Left hindlimb (tissue), 1 donor: ENCODE measurements around the gene FAAP24.
"Not testable (repeated sequence)": the region's sequence is repeated elsewhere in the genome, so short reads cannot be mapped to it uniquely, and the experiment has no call there.

Experiments used
- DNase-seq: peaks from one replicate; pipeline ENCODE4 v3.0.0-alpha.2; 2018

The FAAP24 gene, protein sequence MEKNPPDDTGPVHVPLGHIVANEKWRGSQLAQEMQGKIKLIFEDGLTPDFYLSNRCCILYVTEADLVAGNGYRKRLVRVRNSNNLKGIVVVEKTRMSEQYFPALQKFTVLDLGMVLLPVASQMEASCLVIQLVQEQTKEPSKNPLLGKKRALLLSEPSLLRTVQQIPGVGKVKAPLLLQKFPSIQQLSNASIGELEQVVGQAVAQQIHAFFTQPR

DNA sequence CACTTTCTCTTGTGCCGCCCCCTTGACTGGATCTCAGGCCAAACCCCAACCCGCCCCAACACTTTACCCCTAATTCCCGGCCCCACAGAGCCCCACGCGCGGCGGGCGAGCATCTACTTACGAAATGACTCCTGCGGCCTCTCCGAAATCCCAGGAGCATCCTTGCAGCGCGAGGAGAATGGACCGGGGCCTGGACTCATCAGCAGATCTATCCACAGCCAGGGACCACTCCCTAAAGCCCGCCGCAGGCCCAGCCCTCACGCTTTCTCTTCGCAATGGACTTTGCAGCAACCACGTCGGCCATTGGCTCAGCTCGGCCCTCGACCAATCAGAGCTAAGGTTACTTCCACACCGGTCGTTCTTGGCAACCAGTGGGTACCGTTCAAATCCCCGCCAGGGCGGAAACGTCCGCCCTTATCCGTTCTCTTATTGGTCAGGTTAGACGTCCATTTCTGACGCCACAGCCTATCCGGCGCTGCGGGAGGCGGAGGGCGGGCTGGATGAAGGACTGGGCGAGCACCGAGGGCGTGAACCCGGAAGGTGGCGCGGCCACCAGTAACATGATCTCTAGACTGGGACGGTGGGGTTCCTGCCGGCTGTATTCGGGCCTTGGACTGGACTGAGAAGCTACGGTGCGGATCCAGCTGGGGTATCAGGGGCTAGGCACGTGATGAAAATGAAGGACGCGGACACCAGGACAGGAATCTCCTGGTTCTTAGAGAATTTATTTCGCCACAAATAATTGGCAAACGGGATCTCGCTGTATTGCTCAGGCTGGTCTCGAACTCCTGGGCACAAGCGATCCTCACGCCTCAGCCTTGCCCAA lies at the start of gene FAAP24, which contains the start of gene CEP89:
FAAP24 (plus strand) TSS at position 528 of the 826 bp plus-strand sequence. CDS start 955 bp downstream, outside the sequence.
CEP89 (minus strand) TSS at position 244 of the 826 bp plus-strand sequence; CDS start at position 160, 84 bp downstream.
- peak; percentile 99 for DNase-seq

DNA sequence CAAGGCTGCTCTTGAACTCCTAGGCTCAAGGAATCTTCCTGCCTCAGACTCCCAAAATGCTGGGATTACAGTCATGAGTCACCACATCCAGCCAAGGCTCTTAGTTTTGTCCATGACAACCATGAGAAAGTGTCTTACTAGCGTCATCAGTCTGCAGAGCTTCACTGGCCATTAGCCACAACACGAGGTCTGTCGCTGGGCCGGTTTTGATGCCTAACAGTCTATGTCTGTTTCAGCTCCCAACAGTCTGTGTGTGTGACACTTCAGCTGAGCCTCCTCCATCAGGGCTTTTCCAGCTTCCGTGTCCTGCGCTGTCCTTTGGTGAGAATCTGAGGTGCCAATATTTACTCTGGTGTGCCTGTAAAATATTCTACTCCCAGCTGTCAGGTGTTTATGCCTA lies 47.8 kb upstream of the FAAP24 start:
- DNase-seq = no peak

GRCh38 chr19:32928806-32929205 lies 43.2 kb upstream of the FAAP24 start:
- no peak for DNase-seq

DNA sequence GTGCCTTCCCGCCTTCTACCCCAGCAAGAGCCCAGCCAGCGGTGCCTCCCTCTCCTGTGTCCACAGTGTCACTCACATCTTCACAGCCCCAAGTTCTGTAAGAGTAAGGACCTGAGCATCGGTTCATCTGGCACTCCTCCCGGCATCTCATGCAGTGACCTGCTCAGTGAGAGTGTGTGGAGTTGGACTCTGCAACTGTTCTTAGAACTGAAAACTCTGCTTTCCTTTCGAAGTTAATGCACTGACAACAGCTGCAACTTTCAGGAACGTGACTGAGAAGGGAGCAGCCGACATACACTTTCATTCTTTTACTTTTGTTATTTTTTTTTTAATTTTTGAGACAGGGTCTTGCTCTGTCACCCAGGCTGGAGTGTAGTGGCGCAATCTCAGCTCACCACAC lies 41.5 kb upstream of the FAAP24 start:
- no peak for DNase-seq

DNA sequence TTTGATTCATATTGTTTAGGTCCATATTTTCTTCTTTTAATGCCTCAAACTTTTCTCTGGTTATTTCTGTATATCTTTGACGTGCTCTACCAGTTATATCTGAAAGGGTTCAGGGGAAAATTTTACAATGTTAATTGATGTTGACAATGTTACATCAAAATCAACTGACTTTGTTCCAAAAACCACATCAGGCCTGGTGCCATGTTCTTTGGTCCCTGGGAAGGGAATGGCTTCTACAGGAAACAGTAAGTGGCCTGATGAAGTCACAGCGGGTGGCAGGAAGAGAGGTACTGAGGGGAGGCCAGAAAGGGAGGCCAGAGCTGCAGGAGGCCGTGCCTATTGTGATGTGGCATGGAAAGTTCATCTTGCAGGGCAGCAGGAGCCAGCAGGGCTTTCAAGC lies 38.5 kb upstream of the FAAP24 start:
- no peak for DNase-seq

DNA sequence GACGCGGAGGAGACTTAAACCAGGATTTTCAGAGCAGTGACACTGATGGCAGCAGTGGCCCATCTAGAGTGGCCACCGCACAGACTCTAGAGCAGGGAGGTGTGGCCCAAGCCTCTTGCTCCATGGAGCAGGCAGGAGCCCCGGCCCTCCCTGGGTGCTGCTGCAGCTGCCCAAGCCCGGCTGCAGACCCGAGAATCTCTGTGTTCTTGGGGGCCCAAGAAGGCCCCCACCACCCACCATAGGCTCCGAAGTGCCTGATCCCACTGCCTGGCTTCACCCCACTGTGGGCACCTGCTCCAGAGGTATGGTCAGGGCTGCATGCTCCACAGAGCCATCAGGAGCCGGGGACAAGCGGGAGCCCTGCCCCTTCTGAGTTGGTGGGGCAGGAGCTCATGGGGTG lies 36.4 kb upstream of the FAAP24 start:
- no peak for DNase-seq

GRCh38 chr19:32936065-32936464 lies 36.0 kb upstream of the FAAP24 start:
- no peak for DNase-seq

DNA sequence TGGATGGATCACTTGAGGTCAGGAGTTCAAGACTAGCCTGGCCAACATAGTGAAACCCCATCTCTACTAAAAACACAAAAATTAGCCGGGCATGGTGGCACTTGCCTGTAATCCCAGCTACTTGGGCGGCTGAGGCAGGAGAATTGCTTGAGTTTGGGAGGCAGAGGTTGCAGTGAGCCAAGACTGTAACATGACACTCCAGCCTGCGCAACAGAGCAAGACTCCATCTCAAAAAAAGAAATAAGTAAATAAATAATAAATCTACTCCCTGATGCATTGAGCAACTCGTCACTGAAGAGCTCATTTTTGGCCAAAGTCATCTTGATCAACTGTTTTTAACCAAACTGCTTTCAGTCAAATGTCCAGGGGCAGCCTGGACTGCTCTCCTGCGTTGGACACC lies 30.8 kb upstream of the FAAP24 start:
- DNase-seq = not testable (repeated sequence)

DNA sequence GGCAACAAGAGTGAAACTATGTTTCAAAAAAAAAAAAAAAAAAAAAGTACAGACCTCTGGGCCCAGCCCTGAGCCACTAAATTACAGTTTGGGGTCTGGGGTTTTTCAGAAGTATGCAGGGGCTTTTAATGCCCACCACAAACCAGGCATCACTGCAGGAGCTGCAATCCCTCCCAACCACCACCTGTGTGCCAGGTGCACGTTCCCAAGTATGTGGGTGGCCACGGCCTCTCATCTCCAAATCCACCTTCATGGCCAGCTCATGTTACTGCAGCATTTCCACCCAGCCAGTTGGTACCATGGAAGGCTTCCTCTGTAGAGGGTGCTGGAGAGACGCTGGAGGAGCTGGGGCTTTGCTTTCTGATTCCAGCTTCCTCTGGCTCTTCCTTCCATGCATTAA lies 26.8 kb upstream of the FAAP24 start:
- DNase-seq = no peak

DNA sequence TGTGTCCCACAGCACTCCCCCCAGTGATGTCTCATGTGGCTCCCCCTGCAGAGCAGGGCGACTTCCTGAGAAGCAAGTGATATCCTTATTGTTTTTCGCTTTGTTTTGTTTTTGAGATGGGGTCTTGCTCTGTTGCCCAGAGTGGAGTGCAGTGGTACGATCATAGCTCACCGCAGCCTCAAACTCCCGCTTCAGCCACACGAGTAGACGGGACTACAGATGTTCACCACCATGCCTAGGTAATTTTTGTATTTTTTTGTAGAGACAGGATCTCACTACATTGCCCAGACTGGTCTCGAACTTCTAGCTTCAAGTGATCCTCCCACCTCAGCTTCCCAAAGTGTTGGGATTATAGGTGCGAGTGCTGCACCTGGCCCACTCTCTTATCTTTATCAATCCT lies 5.3 kb upstream of the FAAP24 start:
- DNase-seq = no peak

GRCh38 chr19:32969549-32969948 lies 2.5 kb upstream of the FAAP24 start:
- no peak for DNase-seq

DNA sequence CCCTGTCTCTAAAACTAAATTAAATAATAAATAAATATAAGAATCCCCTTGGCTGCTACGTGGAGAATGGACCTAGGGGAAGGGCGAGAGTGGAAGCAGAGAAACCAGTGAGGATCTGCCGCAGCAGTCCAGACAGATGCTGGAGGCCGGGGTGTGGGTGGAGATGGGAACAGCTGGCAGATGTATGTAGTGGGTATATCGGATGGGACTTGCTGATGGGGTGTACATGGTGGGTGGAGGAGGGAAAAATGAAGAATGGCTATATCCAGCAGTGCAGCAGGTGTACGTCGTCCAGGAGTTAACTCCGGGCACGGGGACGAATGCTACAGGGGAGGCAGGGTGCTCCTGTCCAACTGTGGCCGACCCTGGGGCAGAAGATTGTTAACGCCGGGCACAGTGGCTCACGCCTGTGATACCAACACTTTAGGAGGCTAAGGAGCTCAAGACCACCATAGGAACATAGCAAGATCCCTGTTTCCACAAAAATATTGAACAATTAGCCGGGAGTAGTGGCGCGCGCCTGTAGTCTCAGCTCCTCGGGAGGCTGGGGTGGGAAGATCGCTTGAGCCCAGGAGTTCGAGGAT lies 938 bp upstream of the FAAP24 start:
- DNase-seq = no peak

DNA sequence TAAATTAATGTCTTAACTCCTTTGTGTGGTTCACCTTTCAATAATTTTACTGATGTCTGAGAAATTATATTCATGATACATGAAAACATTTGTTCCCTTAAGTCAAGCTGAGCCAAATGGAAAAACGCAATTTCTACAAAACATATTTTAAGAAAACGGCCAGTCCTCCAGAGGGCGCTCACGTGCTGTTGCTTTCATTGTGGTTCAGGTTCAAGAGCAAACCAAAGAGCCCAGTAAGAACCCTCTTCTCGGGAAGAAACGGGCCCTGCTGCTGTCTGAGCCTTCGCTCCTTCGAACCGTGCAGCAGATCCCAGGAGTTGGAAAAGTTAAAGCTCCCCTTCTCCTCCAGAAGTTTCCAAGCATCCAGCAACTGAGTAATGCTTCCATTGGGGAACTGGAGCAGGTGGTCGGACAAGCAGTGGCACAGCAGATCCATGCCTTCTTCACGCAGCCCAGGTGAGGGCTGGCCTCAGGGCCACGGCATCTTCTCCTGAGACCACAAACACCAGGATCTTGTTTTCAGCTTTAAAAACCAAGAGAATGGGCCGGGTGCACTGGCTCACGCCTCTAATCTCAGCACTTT lies 4.3 kb downstream of the FAAP24 start:
- DNase-seq = peak; percentile 30

GRCh38 chr19:32977280-32977679 lies 5.2 kb downstream of the FAAP24 start:
- DNase-seq = no peak

- DNase-seq = not testable (repeated sequence)
These were observed 5.8 kb downstream of the FAAP24 start for GRCh38 chr19:32977813-32978212.

DNA sequence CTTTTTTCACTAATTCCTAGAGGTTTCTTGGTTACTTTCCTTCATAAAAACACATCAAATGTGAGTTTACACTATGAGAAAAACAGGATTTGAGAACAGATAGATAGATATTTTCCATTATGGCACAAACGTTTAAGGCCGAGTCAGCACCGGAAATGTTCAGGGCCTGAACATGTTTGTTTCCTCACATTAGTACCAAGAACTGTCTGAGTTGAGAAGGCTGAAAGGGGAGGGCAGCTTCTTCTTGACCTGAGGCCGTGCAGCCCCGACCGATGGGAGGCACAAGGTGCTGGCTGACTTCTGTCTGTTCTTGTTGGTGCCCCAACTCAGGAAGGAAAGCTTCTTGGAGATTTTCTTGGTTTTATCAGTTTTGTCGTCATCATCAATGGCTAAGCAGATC lies 7.8 kb downstream of the FAAP24 start:
- not testable (repeated sequence) for DNase-seq

DNA sequence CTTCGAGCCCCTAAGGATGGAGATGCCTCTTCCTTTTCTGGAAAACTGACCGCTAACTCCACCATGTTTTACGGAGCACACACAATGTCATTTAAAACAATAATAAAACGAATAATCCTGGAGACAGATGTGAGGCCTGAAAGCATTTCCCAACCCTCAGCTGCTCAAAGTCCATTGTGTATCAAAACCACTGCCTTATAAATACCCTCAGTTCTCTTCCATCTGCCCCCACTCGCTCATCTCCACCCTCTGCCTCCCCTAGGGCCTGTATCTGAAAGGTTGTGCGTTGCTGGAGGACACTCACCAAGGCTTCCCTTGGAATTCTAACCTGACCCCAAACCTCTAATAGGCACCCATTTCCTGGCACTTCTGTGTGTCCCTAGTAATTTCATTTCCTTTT lies 10.4 kb downstream of the FAAP24 start:
- not testable (repeated sequence) for DNase-seq

- DNase-seq = not testable (repeated sequence)
These were observed 16.2 kb downstream of the FAAP24 start for GRCh38 chr19:32988254-32988653.

- no peak for DNase-seq
These were observed 16.7 kb downstream of the FAAP24 start for GRCh38 chr19:32988724-32989123.

DNA sequence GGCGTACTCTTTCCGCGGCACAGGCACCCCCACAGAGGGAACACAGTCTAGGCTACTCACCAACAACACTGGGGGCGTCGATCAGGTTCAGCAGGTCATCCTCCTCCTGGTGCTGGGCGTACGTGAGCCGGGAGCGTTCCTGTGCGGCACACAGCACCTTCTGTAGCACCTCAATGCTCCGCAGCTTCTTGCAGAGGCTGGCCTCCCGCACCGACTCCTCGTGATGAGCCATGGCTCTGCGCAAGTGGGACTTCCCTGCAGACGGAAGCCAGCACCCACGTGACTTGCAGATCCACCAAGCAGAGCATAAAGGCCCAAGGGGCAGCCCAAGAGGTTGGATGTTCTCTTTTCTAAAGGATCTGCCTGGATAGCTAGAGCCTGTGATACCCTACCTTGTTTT lies 23.9 kb downstream of the FAAP24 start:
- DNase-seq = not testable (repeated sequence)

DNA sequence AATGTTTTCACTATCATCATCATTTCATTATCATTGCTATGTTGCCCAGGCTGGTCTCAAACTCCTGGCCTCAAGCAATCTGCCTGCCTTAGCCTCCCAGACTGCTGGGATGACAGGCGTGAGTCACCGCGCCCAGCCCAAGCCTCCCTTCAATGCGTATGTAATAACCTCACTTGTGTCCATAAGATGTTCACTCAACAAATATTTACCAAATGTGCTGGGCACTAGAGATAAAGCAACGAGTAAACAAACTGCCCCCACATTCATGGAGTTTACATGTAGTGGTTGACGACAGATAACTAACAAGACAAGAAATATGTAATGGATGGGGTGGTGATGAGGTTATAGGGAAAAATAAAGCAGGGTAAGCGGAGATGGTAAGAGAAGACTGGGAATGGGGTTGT lies 25.0 kb downstream of the FAAP24 start:
- not testable (repeated sequence) for DNase-seq

- no peak for DNase-seq
These were observed 25.8 kb downstream of the FAAP24 start for GRCh38 chr19:32997716-32998355.

DNA sequence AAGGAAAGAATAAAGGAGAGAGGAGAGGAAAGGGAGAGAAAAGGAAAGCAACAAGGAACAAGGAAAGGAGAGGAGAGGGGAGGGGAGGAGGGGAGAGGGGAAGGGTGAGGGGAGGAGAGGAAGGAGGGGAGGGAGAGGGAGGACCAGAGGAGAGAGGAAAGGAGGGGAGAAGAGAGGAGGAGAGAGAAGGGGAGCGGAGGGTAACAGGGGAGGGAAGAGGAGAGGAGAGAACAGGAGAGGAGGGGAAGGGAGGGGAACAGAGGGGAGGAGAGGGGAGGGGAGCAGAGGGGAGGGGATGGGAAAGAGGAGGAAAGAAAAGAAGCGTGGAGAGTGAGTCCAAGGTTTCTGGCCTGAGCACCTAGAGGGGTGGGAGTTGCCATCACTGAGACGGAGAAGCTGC lies 26.7 kb downstream of the FAAP24 start:
- DNase-seq = no peak
